Ovary (tissue), 9 donors: ENCODE data around the gene OCIAD2. TPM values are rescaled to one million over a fixed set of nuclear protein-coding genes. Genes with fewer than 3 reads are reported as not detected.

Source experiments
- DNase-seq, 5 donors: peaks; one replicate each; pipeline ENCODE4 v3.0.0-alpha.2; 2019 to 2020
- H3K27ac ChIP-seq, 2 donors: fragments of 200-600 bp; one replicate each; pipeline versions ENCODE4 v1.5.1 to v1.8.0; 2019 to 2022
- H3K27me3 ChIP-seq: fragments of 200-600 bp; one replicate; pipeline ENCODE4 v1.8.0; 2022
- H3K36me3 ChIP-seq: fragments of 200-600 bp; sonication (generic); one replicate; pipeline ENCODE4 v1.5.1; 2019
- H3K4me1 ChIP-seq: one replicate; pipeline ENCODE4 v1.8.1; 2013; ENCODE audit warnings: mild to moderate bottlenecking, moderate library complexity; ENCODE audit not compliant: insufficient read depth
- H3K4me3 ChIP-seq: fragments of 200-600 bp; sonication (generic); one replicate; pipeline ENCODE4 v1.5.1; 2017
- H3K9me3 ChIP-seq, 2 donors: fragments of 200-600 bp in 1 of 2; sonication (generic) in 1 of 2; one replicate each; pipeline versions ENCODE4 v1.5.1 to v1.8.1; 2013 to 2019; ENCODE audit warnings: mild to moderate bottlenecking in 1 of 2, moderate library complexity in 1 of 2
- CTCF ChIP-seq, 3 donors: fragments of 450-650 bp in 2 of 3; fragments of 200-600 bp in 1 of 3; IDR thresholded peaks; one replicate each; pipeline versions ENCODE4 v1.5.1 to v1.8.0; 2016 to 2022; ENCODE audit warnings: antibody characterized with exemption in 3 of 3, mild to moderate bottlenecking in 1 of 3
- EP300 ChIP-seq: sonication (generic); formaldehyde crosslinking; IDR thresholded peaks from one replicate; pipeline ENCODE4 v1.6.1; 2017; ENCODE audit warnings: antibody characterized with exemption
- POLR2A ChIP-seq: fragments of 450-650 bp; IDR thresholded peaks from one replicate; pipeline ENCODE4 v1.6.1; 2017; ENCODE audit warnings: antibody characterized with exemption, mild to moderate bottlenecking, moderate library complexity
- WGBS, 3 donors: extraction: QIAGEN DNeasy Blood & Tissue Kit in 1 of 3; methylation state at CpG; one replicate each; pipeline versions ENCODE4 v1.1.5 to v1.1.7; 2013 to 2017; 5-methylcytosine and 5-hydroxymethylcytosine counted together
- intact Hi-C, 4 donors: fragments of 100-400 bp; cut with DNase I; formaldehyde crosslinking; loops; one replicate each; pipeline versions ENCODE4 v1.11.0 to v1.15.1; 2022 to 2023
- polyA plus RNA-seq, 2 donors: library from polyadenylated mRNA; stranded (reverse); fragments of 200-250 nt in 1 of 2; fragments of 350-450 nt in 1 of 2; fragmentation: Illumina TruSeq in 1 of 2; extraction: RNeasy Lipid Tissue Mini Kit (QIAGEN cat#74804) in 1 of 2; gene quantifications; one replicate each; pipeline ENCODE4 v1.2.3, GENCODE V29; 2013 to 2014
- small RNA-seq: library from RNA; depleted of rRNA; stranded (forward); fragments of <200 nt; gene quantifications from one replicate; pipeline ENCODE3, GENCODE V24; 2016
- total RNA-seq, 7 donors: library from RNA; depleted of rRNA in 2 of 7; stranded (reverse); fragments of >200 nt in 2 of 7; fragmentation: NEBNext Ultra II Directional in 3 of 7; extraction: Animal tissue kit (Norgen Biotek cat#: 25700) in 3 of 7; gene quantifications; one replicate each; pipeline versions ENCODE4 v1.1.0 to v1.2.4, GENCODE V29; 2016 to 2023
- donor health status: DM: no; HTN: no; CAD: no; lungs with moderate emphysema.
- donor health status: DM: no; HTN: no; CAD: no.
- donor health status: Bipolar disorder and iron deficiency.
- donor health status: DM: yes; HTN: yes; CAD: no.
- donor health status: DM: no; HTN: no; CAD: no.
- donor health status: DM: yes; HTN: yes; CAD: no.

The OCIAD2 gene
- total and polyA plus RNA-seq, 9 donors: 2.1 to 20.4 (median 11.3) TPM

- Histone ChIP-seq H3K9me3 (no peaks in the 10 kb centered on the region), H3K27ac (no peak overlapping the region), H3K27me3 (no peaks in the 10 kb centered on the region), H3K36me3 (no peaks in the 10 kb centered on the region), H3K4me3 (no peak overlapping the region), H3K4me1 (peaks cover 8% of the 10 kb centered on the region)
- intact Hi-C loops: no loop called here
- 90 to 99% (median 96%) methylated on average over 4 of the region's 4 CpGs for WGBS, 3 donors
- no peak for DNase-seq
- TF ChIP-seq EP300 (no peak), POLR2A (no peak), CTCF (IDR thresholded peaks at IDR 0.05) (no peak)
These were observed 69.9 kb downstream of the OCIAD2 start for GRCh38 chr4:48836658-48837057.

Small RNA genes lying within 50 kb of the gene (small RNA-seq; reads per million reads assigned to genes)
- gene AC020593.1 (not detected), gene RNU6-158P (not detected)

Other genes starting within 250 kb of the OCIAD2 start
- gene FRYL, start 126.5 kb downstream of the OCIAD2 start, total RNA-seq: 10 to 100 TPM; 30.7 to 46.0 (median 36.0) TPM
- gene FRYL, start 126.5 kb downstream of the OCIAD2 start, polyA plus RNA-seq: 10 to 100 TPM; 10.7 to 33.5 TPM
- gene OCIAD1, start 75.7 kb downstream of the OCIAD2 start, total RNA-seq: 100 to 1,000 TPM in 6 of 7 donors, 10 to 100 TPM in 1; 73.4 to 132 (median 111) TPM
- 100 to 1,000 TPM; 133 to 241 TPM for gene OCIAD1, start 75.7 kb downstream of the OCIAD2 start, polyA plus RNA-seq
- 1 to 10 TPM in 1 of 7 donors, under 1 TPM in 4, not detected in 2; 0.33 to 3.2 (median 0.48) TPM for gene CWH43, start 79.5 kb upstream of the OCIAD2 start, total RNA-seq
- not detected for gene CWH43, start 79.5 kb upstream of the OCIAD2 start, polyA plus RNA-seq